ENCODE results near the gene CDK10. TPM values are rescaled to one million over a fixed set of nuclear protein-coding genes. Genes with fewer than 3 reads are reported as not detected.

The CDK10 gene
- total RNA-seq, 4 donors from 2014 or later: 20.8 to 45.1 (median 25.7) TPM

GRCh38 chr16:89723279-89724250 is 37.1 kb downstream of the CDK10 start:
- WGBS: 52% methylated on average over 11 of the region's 30 CpGs
- Histone ChIP-seq H3K9me3 (no peaks in the 10 kb centered on the region), H3K27ac (replicated peaks in 1 of 4) (peak overlapping the region; percentile 12 to 99 (median 99)), H3K4me3 (peak overlapping the region; percentile 92 to 99 (median 94)), H3K36me3 (peaks cover 40 to 60% (median 57%) of the 10 kb centered on the region in 4 donors), H3K4me1 (peaks cover 35 to 53% (median 44%) of the 10 kb centered on the region in 4 donors), H3K27me3 (no peaks in the 10 kb centered on the region)
- intact Hi-C loops (cut with DNase I): loop anchor here (5.0 kb wide), 1 partner anchor 144 kb away; no protein-coding TSS in a partner anchor
- no peak for TF ChIP-seq POLR2AphosphoS5 (IDR thresholded peaks at IDR 0.05)
- no peak for TF ChIP-seq POLR2A (IDR thresholded peaks at IDR 0.05; ENCODE audit: low read depth)
- TF ChIP-seq CTCF (IDR thresholded peaks at IDR 0.05): no peak
- no peak for TF ChIP-seq EP300 (IDR thresholded peaks at IDR 0.05)
- DNase-seq (ENCODE audit: extremely low spot score): no peak

- H3K9me3 ChIP-seq: no peaks in the 10 kb centered on the region
- no peak for TF ChIP-seq POLR2A (IDR thresholded peaks at IDR 0.05; ENCODE audit: low read depth)
- no peak for TF ChIP-seq CTCF (IDR thresholded peaks at IDR 0.05)
- TF ChIP-seq POLR2AphosphoS5 (IDR thresholded peaks at IDR 0.05): no peak
- TF ChIP-seq EP300 (IDR thresholded peaks at IDR 0.05): no peak
- no peak for DNase-seq (ENCODE audit: extremely low spot score)
- no peak overlapping the region for H3K4me3 ChIP-seq
- no peak overlapping the region for H3K27ac ChIP-seq (replicated peaks in 1 of 4)
- intact Hi-C loops (cut with DNase I): no loop called here
- no peaks in the 10 kb centered on the region for H3K27me3 ChIP-seq
- peaks cover 20 to 22% (median 21%) of the 10 kb centered on the region in 4 donors for H3K4me1 ChIP-seq
- H3K36me3 ChIP-seq: peaks cover 76 to 100% (median 96%) of the 10 kb centered on the region in 4 donors
- WGBS: 89% methylated on average over 14 of the region's 17 CpGs
These were observed 41.1 kb downstream of the CDK10 start for GRCh38 chr16:89727406-89728120.

- Histone ChIP-seq H3K4me1 (peaks cover 2 to 5% (median 4%) of the 10 kb centered on the region in 4 donors), H3K4me3 (no peak overlapping the region), H3K27me3 (no peaks in the 10 kb centered on the region), H3K9me3 (no peaks in the 10 kb centered on the region), H3K27ac (replicated peaks in 1 of 4) (no peak overlapping the region), H3K36me3 (peaks cover 81 to 100% (median 96%) of the 10 kb centered on the region in 4 donors)
- 89% methylated on average over 18 of the region's 18 CpGs for WGBS
- intact Hi-C loops (cut with DNase I): no loop called here
- no peak for TF ChIP-seq POLR2AphosphoS5 (IDR thresholded peaks at IDR 0.05)
- TF ChIP-seq POLR2A (IDR thresholded peaks at IDR 0.05; ENCODE audit: low read depth): no peak
- no peak for TF ChIP-seq CTCF (IDR thresholded peaks at IDR 0.05)
- TF ChIP-seq EP300 (IDR thresholded peaks at IDR 0.05): no peak
- no peak for DNase-seq (ENCODE audit: extremely low spot score)
These were observed 42.8 kb downstream of the CDK10 start for GRCh38 chr16:89729293-89729692.

- intact Hi-C loops (cut with DNase I): no loop called here
- WGBS: 73% methylated on average over 9 of the region's 14 CpGs
- H3K27ac ChIP-seq (replicated peaks in 1 of 4): no peak overlapping the region
- DNase-seq (ENCODE audit: extremely low spot score): no peak
- TF ChIP-seq EP300 (IDR thresholded peaks at IDR 0.05) (no peak), CTCF (IDR thresholded peaks at IDR 0.05) (no peak), POLR2A (IDR thresholded peaks at IDR 0.05; ENCODE audit: low read depth) (no peak), POLR2AphosphoS5 (IDR thresholded peaks at IDR 0.05) (no peak)
- H3K27me3 ChIP-seq: no peaks in the 10 kb centered on the region
- no peaks in the 10 kb centered on the region for H3K9me3 ChIP-seq
- H3K4me1 ChIP-seq: no peaks in the 10 kb centered on the region
- H3K36me3 ChIP-seq: peaks cover 81 to 100% (median 96%) of the 10 kb centered on the region in 4 donors
- H3K4me3 ChIP-seq: no peak overlapping the region
These were observed 43.5 kb downstream of the CDK10 start for GRCh38 chr16:89729863-89730593.

All from esophagus muscularis mucosa (tissue), 4 donors.